ENCODE measurements around the gene ITGA1.

DNA sequence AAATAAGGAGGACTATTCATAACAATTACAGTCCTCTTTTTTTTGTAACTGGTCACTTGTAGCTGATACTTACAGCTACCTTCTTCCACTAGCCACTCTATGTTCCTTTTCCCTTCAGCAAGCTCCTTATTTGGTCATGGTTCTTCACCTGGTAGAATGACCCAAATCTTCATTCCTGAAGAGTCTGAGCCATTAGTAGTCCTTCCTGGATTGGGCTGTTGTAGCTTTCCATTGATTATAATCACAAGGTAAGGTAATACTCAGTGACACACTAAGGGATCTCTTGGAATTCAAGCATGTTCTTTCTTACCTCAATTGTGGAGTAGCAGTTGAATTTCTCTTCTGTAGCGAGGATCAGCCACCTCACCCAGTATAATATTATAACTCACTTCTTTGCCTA, 175.9 kb downstream of the ITGA1 start:
- no peak for TF ChIP-seq POLR2A (IDR thresholded peaks at IDR 0.05)
- TF ChIP-seq, protein P1, sequence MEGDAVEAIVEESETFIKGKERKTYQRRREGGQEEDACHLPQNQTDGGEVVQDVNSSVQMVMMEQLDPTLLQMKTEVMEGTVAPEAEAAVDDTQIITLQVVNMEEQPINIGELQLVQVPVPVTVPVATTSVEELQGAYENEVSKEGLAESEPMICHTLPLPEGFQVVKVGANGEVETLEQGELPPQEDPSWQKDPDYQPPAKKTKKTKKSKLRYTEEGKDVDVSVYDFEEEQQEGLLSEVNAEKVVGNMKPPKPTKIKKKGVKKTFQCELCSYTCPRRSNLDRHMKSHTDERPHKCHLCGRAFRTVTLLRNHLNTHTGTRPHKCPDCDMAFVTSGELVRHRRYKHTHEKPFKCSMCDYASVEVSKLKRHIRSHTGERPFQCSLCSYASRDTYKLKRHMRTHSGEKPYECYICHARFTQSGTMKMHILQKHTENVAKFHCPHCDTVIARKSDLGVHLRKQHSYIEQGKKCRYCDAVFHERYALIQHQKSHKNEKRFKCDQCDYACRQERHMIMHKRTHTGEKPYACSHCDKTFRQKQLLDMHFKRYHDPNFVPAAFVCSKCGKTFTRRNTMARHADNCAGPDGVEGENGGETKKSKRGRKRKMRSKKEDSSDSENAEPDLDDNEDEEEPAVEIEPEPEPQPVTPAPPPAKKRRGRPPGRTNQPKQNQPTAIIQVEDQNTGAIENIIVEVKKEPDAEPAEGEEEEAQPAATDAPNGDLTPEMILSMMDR (IDR thresholded peaks at IDR 0.05): no peak
